Measurements from ENCODE around the gene ZNF593OS. TPM values are rescaled to one million over a fixed set of nuclear protein-coding genes. Genes with fewer than 3 reads are reported as not detected.

Gene ZNF593OS
- polyA plus RNA-seq, 1 donor from 2014 or later = 0.61 TPM

DNA sequence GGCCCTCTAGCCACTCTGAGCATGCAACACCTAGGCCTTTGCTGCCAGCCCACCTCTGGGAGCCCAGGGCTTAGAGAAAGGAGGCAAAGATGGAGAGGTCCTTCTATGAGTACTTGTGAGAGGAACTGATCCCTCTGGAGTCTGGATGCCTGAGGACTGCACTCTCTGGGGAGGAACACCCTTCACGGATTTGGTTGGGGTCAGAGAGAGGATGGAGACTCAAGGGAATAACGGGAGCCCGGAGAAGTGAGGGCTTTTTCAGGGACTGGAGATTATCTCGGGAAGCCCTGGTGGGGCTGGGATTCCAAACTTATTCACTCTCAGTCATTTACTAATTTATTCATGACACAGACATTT lies 2.5 kb downstream of the ZNF593OS start:
- Mint-ChIP-seq H3K4me3 (peak overlapping the region; percentile 92 to 98 (median 95)), H3K36me3 (peaks cover 2% of the 10 kb centered on the region), H3K9me3 (no peaks in the 10 kb centered on the region), H3K4me1 (peaks cover 0 to 3% (median 1%) of the 10 kb centered on the region in 3 donors), H3K27ac (peak overlapping the region in 2 of 3 donors; percentile 4 to 96), H3K27me3 (peaks cover 1% of the 10 kb centered on the region)

DNA sequence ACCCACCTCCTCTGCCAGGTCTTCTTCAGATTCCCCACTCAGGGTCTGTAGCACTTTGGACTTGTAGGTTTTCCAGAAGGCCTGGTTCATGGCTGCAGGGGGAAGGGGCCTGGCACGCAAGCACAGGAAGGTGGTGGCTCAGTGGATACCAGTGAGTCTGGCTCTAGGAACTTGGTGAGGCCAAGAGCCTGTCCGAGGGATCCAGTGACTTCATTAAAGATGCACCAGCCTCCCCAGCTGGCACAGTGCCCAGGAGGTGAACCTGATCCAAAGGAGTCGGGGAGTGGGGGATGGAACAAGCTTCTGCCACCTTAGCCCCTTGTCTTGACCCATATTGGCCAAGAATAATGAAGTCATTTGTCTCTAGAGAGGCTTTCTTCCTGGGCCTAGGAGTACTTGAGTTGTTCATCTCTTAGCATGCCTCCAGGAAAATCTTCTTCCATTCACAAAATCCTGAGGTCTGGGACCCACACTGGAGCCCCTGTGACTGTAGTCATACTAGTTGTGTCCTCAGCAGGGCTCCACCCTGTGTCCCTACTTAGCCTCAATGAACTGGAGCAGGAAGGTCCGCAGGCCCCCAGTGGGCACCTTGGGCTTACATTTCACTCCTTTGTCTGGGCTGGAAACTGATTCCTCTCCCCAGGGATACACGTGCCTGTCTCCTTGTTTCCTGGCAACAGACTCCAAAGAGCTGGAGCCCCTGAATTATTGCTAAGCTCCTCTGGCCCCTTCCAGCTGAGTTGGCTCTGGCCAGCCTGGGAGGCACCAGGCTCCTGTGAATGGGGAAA lies 3.0 kb downstream of the ZNF593OS start, which contains the start of gene C1orf232:
Gene C1orf232, minus strand, starts transcription at position 554 of the 788 bp plus-strand sequence. Its CDS starts 464 bp downstream, at position 90.
- H3K27ac Mint-ChIP-seq = peak within 1 kb of the TSS; percentile 53 to 96 (median 88)
- no peaks in the 10 kb centered on the region for H3K36me3 Mint-ChIP-seq
- H3K9me3 Mint-ChIP-seq = no peaks in the 10 kb centered on the region
- H3K4me3 Mint-ChIP-seq = peak within 1 kb of the TSS; percentile 92 to 98 (median 95)
- H3K4me1 Mint-ChIP-seq = peaks cover 0 to 4% (median 3%) of the 10 kb centered on the region in 3 donors
- H3K27me3 Mint-ChIP-seq = peaks cover 1% of the 10 kb centered on the region

- peaks cover 5% of the 10 kb centered on the region for H3K27me3 Mint-ChIP-seq
- H3K4me1 Mint-ChIP-seq = peaks cover 0 to 7% (median 7%) of the 10 kb centered on the region in 3 donors
- no peaks in the 10 kb centered on the region for H3K9me3 Mint-ChIP-seq
- peak overlapping the region in 1 of 4 donors; percentile 76 for H3K4me3 Mint-ChIP-seq
- H3K36me3 Mint-ChIP-seq = no peaks in the 10 kb centered on the region
- H3K27ac Mint-ChIP-seq = no peak overlapping the region
Observed at GRCh38 chr1:26166719-26167281, 4.8 kb downstream of the ZNF593OS start.

DNA sequence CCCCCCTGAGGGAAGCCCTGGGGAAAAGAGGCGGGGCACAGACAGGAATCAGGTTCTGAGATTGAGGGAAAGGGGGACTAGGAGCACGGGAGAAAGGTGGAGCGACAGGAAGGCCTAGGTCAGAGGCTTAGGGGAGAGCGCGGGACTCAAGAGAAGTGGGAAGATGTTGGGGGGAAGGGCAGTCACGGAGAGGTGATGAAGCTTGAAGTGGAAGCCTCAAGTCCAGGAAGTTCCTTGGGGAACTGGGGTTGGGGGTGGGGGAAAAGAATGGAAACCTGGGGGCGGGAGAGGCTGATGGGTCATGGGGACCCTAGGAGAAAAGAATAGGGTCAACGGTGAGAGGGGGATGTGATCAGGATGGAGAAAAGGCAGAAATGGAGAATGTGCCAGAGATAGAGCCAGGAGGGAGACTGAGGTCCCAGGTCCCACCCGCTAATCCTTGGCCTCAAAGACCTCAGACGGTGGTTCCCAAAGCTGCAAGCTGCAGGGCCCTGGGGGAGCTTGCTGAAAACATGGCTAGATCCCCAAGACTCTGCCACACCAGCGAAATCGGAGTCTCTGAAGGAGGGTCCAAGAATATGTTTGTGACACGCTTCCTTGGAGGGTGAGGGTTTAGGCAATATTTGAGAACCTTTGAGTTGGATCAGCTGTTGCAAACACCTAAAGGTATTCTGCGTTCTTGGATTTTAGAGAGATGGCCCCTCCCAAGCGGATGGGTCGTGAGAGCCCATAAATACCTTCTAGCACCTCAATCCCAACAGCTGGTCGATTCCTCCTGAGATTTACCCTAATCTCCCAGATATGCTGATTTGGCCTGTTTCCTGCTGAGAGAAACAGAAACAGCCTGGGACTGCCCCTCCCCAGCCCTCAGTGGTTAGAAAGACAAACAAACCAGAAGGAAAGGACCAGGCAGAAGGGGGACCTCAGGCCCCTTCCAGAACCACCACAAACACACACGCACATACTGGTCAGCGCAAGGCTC lies 6.5 kb downstream of the ZNF593OS start:
- Mint-ChIP-seq H3K9me3 (no peaks in the 10 kb centered on the region), H3K36me3 (no peaks in the 10 kb centered on the region), H3K4me3 (peak overlapping the region; percentile 29 to 89 (median 56)), H3K4me1 (peaks cover 0 to 7% (median 5%) of the 10 kb centered on the region in 3 donors), H3K27ac (peak overlapping the region in 2 of 3 donors; percentile 50 to 63), H3K27me3 (peaks cover 10% of the 10 kb centered on the region)

DNA sequence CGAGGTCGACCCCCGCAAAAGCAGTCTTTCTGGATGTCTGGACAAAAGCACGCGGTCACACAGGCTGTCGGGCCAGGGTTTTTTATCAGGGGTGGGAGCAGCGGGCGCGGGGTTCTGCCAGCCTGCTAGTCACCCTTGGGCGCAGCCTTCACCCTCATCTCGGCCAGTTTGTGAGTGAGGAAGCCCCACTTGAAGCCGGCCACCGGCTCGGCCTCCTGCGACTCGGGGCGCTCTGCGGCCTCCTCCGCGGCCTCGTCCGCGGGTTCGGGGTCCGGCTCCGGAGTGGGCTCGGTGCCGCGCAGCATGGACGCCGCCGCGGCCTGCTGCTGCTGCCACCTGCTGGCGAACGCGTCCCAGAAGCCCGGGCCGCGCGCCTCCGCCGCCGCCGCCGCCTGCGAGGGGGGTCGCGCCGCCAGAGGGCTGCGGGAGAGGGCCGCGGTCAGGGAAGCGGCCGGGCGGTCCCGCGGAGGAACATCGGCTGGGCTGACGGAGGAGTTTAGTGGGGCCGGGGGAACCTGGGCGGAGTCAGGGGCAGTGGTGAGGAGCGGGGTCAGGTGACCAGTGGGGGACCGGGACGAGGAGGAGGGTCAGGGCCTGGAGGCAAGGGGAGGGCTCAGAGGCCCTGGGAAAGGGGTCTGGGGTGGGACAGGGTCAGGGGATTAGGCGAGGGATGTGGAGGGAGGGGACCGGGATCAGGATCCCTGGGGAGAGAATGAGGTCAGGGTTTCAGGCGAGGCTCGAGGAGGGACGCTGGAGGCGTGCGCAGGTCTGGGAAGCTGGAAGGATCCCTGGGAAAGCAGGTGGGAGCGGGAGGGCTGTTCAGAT lies 7.4 kb downstream of the ZNF593OS start:
- H3K4me3 Mint-ChIP-seq = peak overlapping the region; percentile 29 to 89 (median 60)
- peak overlapping the region in 2 of 3 donors; percentile 46 to 50 for H3K27ac Mint-ChIP-seq
- no peaks in the 10 kb centered on the region for H3K36me3 Mint-ChIP-seq
- no peaks in the 10 kb centered on the region for H3K9me3 Mint-ChIP-seq
- peaks cover 15% of the 10 kb centered on the region for H3K27me3 Mint-ChIP-seq
- peaks cover 0 to 7% (median 3%) of the 10 kb centered on the region in 3 donors for H3K4me1 Mint-ChIP-seq

GRCh38 chr1:26163684-26164035 lies 8.0 kb downstream of the ZNF593OS start:
- Mint-ChIP-seq H3K27me3 (peaks cover 17% of the 10 kb centered on the region), H3K4me3 (peak overlapping the region in 2 of 4 donors; percentile 44 to 54), H3K36me3 (no peaks in the 10 kb centered on the region), H3K4me1 (peaks cover 0 to 7% (median 3%) of the 10 kb centered on the region in 3 donors), H3K27ac (no peak overlapping the region), H3K9me3 (no peaks in the 10 kb centered on the region)

GRCh38 chr1:26162220-26162709 lies 9.4 kb downstream of the ZNF593OS start:
- peaks cover 0 to 7% (median 3%) of the 10 kb centered on the region in 3 donors for H3K4me1 Mint-ChIP-seq
- H3K4me3 Mint-ChIP-seq = peak overlapping the region; percentile 34 to 90 (median 48)
- H3K27me3 Mint-ChIP-seq = peaks cover 25% of the 10 kb centered on the region
- H3K9me3 Mint-ChIP-seq = no peaks in the 10 kb centered on the region
- no peak overlapping the region for H3K27ac Mint-ChIP-seq
- peaks cover 2% of the 10 kb centered on the region for H3K36me3 Mint-ChIP-seq

DNA sequence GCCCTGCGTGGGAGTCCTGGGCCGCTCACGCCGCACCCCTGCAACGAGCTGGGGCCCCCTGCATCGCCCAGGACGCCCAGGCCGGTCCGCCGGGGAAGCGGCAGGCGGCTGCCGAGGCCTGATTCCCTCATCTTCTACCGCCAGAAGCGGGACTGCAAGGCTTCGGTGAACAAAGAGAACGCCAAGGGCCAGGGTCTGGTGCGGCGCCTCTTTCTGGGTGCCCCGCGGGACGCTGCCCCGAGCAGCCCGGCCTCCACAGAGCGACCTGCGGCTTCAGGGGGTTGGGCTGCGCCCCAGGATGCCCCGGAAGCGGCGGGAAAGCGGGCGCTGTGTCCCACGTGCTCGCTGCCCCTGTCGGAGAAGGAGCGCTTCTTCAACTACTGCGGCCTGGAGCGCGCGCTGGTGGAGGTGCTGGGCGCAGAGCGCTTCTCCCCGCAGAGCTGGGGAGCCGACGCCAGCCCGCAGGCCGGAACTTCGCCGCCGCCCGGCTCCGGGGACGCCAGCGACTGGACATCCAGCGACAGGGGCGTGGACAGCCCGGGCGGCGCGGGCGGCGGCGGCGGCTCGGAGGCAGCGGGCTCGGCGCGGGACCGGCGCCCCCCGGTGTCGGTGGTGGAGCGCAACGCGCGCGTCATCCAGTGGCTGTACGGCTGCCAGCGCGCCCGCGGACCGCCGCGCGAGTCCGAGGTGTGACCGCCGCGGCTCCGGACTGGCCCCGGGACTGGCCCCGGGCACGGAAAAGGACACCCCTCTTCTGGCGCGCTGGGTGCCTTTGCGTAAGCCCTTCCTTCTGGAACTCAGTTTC lies 10.0 kb downstream of the ZNF593OS start:
- Mint-ChIP-seq H3K4me3 (peak overlapping the region in 3 of 4 donors; percentile 43 to 90 (median 52)), H3K4me1 (peaks cover 0 to 7% (median 3%) of the 10 kb centered on the region in 3 donors), H3K27me3 (peaks cover 29% of the 10 kb centered on the region), H3K36me3 (peaks cover 2% of the 10 kb centered on the region), H3K9me3 (no peaks in the 10 kb centered on the region), H3K27ac (no peak overlapping the region)

GRCh38 chr1:26160527-26161414 lies 10.9 kb downstream of the ZNF593OS start:
- peaks cover 33% of the 10 kb centered on the region for H3K27me3 Mint-ChIP-seq
- H3K36me3 Mint-ChIP-seq = peaks cover 2% of the 10 kb centered on the region
- no peak overlapping the region for H3K27ac Mint-ChIP-seq

GRCh38 chr1:26159743-26160039 lies 11.9 kb downstream of the ZNF593OS start:
- Mint-ChIP-seq H3K9me3 (no peaks in the 10 kb centered on the region), H3K27me3 (peaks cover 38% of the 10 kb centered on the region), H3K27ac (peak overlapping the region in 1 of 3 donors; percentile 28), H3K4me1 (peaks cover 0 to 5% (median 3%) of the 10 kb centered on the region in 3 donors), H3K4me3 (no peak overlapping the region), H3K36me3 (peaks cover 2% of the 10 kb centered on the region)

More at GRCh38 chr1:26160527-26161414, 10.9 kb downstream of the ZNF593OS start:
- Mint-ChIP-seq H3K9me3 (no peaks in the 10 kb centered on the region), H3K4me1 (peaks cover 0 to 7% (median 3%) of the 10 kb centered on the region in 3 donors), H3K4me3 (peak overlapping the region in 2 of 4 donors; percentile 57 to 58)

GRCh38 chr1:26158908-26159742 lies 12.5 kb downstream of the ZNF593OS start, which contains the start of gene FAM110D:
FAM110D (plus strand) TSS chr1:26159079; CDS start chr1:26161292, 2,213 bp downstream.
- H3K36me3 Mint-ChIP-seq = peaks cover 2% of the 10 kb centered on the region
- H3K9me3 Mint-ChIP-seq = no peaks in the 10 kb centered on the region
- peak within 1 kb of the TSS in 2 of 3 donors; percentile 23 to 28 for H3K27ac Mint-ChIP-seq
- H3K27me3 Mint-ChIP-seq = peaks cover 38% of the 10 kb centered on the region
- H3K4me1 Mint-ChIP-seq = peaks cover 0 to 5% (median 3%) of the 10 kb centered on the region in 3 donors
- no peak within 1 kb of the TSS for H3K4me3 Mint-ChIP-seq

All from IgD-negative memory B cell (primary cell).